SJSA1 (cell line): ENCODE measurements around the gene PIK3CA. TPM values are rescaled to one million over a fixed set of nuclear protein-coding genes. Genes with fewer than 3 reads are reported as not detected.

Source experiments
- DNase-seq, 2 experiments: peaks; one replicate each; pipeline ENCODE4 v3.0.0-alpha.2; 2015 to 2020; ENCODE audit warnings: low spot score in 2 of 2, low read depth in 1 of 2
- H3K27ac ChIP-seq: fragments of 250-450 bp; sonication (Bioruptor Pico); 2 replicates; pipeline ENCODE4 v1.5.1; 2020; ENCODE audit warnings: mild to moderate bottlenecking, moderate library complexity
- H3K27me3 ChIP-seq: fragments of 250-450 bp; sonication (Bioruptor Pico); replicated peaks from 2 replicates; pipeline ENCODE4 v1.5.1; 2020; ENCODE audit warnings: mild to moderate bottlenecking, moderate library complexity
- H3K36me3 ChIP-seq: fragments of 250-450 bp; sonication (Bioruptor Pico); 2 replicates; pipeline ENCODE4 v1.5.1; 2020; ENCODE audit warnings: mild to moderate bottlenecking
- H3K4me1 ChIP-seq: fragments of 250-450 bp; sonication (Bioruptor Pico); replicated peaks from 2 replicates; pipeline ENCODE4 v1.6.1; 2021; ENCODE audit warnings: mild to moderate bottlenecking
- H3K4me3 ChIP-seq: fragments of 250-450 bp; sonication (Bioruptor Pico); 2 replicates; pipeline ENCODE4 v1.5.1; 2020; ENCODE audit warnings: mild to moderate bottlenecking
- H3K9me3 ChIP-seq: fragments of 250-450 bp; sonication (Bioruptor Pico); replicated peaks from 2 replicates; pipeline ENCODE4 v1.5.1; 2020; ENCODE audit warnings: mild to moderate bottlenecking
- total RNA-seq: library from RNA; depleted of rRNA; stranded (reverse); fragments of >200 nt; shearing (Covaris generic); gene quantifications from 2 replicates; pipeline ENCODE4 v1.2.3, GENCODE V29; 2014

The PIK3CA gene
- total RNA-seq, 1 experiment from 2014 or later, result 22.2 TPM

GRCh38 chr3:179146911-179147513 is 1.1 kb upstream of the PIK3CA start:
- peaks cover 8% of the 10 kb centered on the region for H3K4me1 ChIP-seq
- peak overlapping the region; percentile 97 for H3K4me3 ChIP-seq
- no peaks in the 10 kb centered on the region for H3K9me3 ChIP-seq
- peaks cover 6% of the 10 kb centered on the region for H3K36me3 ChIP-seq
- no peaks in the 10 kb centered on the region for H3K27me3 ChIP-seq
- H3K27ac ChIP-seq, result peak overlapping the region; percentile 56; the same call in 1 of the 2 replicates
- peak in 1 of 2 experiments; percentile 77 for DNase-seq

DNA sequence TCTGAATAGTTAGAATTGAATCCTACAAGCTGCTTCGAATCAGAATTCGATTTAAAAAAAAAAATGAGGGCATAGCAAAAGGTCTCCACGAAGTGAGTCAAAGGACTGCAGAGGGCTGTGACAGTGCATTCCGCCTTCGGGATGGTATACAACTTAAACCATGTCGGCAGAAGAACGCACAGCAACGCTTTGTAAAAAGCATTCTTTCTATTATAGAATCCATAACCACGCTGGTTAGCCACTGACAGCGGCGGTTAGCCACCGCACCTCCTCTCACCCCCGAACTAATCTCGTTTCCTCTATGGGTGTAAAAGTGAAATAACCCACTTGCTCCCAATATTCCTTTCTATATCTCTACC is 664 bp upstream of the PIK3CA start:
- peak overlapping the region; percentile 97 for H3K4me3 ChIP-seq
- DNase-seq, result no peak

DNA sequence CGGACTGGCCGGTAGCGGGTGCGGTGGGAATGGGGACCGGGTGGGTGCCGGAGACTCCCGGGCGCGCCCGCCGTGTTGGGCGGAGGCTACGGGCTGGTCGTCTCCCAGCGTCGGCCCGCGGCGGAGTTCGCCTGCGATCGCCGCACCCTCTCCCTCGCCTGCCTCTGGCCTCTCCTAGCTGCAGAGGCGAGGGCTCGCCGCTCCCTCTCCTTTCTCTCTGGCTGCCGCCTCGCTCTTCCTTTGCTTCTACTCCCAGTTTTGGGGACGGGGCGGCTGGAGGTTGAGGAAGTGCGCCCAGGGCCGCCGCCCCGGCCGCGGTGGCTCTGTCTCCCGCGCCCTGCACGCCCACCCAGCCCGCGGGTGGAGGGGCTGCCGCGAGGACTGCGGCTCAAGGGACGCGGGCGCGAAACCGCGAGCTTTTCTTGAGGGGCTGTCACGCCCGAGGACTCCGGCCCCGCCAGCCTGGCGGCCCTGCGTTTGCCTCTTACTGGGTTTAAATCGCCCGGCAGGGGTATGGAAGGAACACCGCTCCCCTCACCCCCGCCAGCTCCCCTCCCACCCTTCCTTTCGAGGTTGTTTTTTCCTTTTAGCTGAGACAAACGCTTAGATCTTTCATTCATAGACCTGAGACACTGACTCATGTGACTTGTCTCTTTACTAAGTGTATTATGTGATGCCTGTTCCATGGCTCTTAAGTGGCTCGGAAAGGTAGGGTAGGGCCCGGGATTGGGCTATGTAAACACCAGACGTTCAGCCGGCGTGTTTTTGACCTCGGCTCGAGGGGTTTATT is 654 bp downstream of the PIK3CA start:
- peaks cover 8% of the 10 kb centered on the region for H3K4me1 ChIP-seq
- peak; percentile 47 to 68 for DNase-seq
- peak overlapping the region; percentile 77 for H3K27ac ChIP-seq
- H3K36me3 ChIP-seq, result peaks cover 6% of the 10 kb centered on the region
- no peaks in the 10 kb centered on the region for H3K9me3 ChIP-seq
- H3K27me3 ChIP-seq, result no peaks in the 10 kb centered on the region
- H3K4me3 ChIP-seq, result peak overlapping the region; percentile 97

More for the DNA sequence above, 664 bp upstream of the PIK3CA start:
- Histone ChIP-seq H3K27ac (peak overlapping the region; percentile 56), H3K27me3 (no peaks in the 10 kb centered on the region), H3K9me3 (no peaks in the 10 kb centered on the region), H3K4me1 (peaks cover 8% of the 10 kb centered on the region), H3K36me3 (peaks cover 6% of the 10 kb centered on the region)

GRCh38 chr3:179149406-179149867 is 1.3 kb downstream of the PIK3CA start:
- no peak for DNase-seq
- Histone ChIP-seq H3K27me3 (no peaks in the 10 kb centered on the region), H3K4me3 (peak overlapping the region; percentile 97), H3K4me1 (peaks cover 8% of the 10 kb centered on the region), H3K9me3 (no peaks in the 10 kb centered on the region), H3K27ac (peak overlapping the region; percentile 77), H3K36me3 (peaks cover 6% of the 10 kb centered on the region)

DNA sequence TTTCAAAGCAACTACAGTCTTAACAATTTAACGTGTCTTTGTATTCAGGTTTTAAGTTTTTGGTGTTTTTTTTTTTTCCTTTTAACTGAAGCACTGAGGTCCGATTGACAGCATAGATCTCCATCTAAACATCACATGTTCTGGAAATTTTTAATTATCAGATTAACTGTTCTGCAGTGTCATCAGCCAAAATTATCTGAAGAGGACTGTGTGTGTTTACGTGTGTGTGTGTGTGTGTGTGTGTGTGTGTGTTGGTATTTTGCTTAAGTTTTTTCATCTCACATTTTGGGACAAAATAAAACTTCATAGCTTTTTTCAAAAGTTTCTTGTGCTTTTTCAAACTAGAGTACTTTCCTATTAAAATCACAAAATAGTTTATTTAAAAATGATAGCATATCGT is 1.8 kb downstream of the PIK3CA start:
- H3K4me3 ChIP-seq, result peak overlapping the region; percentile 97
- peaks cover 6% of the 10 kb centered on the region for H3K36me3 ChIP-seq
- no peaks in the 10 kb centered on the region for H3K9me3 ChIP-seq
- peaks cover 8% of the 10 kb centered on the region for H3K4me1 ChIP-seq
- no peak overlapping the region for H3K27ac ChIP-seq
- no peaks in the 10 kb centered on the region for H3K27me3 ChIP-seq
- DNase-seq, result no peak

DNA sequence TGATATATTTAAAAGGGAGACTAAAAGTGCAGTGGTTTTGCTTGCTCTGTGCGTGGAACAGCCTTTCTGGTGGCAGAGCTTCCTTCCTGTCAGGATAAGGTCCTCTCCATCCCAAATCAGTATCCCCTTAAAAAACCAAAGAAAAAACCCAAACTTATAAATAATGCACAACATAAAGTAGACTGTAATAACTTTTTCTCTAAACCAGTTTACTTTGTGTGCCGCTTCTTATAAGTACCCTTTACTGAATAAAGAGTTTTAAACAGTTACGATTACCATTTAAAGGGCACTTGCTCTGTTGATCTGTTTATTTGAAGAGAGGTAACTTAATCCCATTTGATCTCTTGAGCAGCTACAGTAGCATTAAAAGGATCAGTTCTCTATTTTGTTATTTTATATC is 2.5 kb downstream of the PIK3CA start:
- H3K27me3 ChIP-seq, result no peaks in the 10 kb centered on the region
- H3K4me3 ChIP-seq, result no peak overlapping the region

DNA sequence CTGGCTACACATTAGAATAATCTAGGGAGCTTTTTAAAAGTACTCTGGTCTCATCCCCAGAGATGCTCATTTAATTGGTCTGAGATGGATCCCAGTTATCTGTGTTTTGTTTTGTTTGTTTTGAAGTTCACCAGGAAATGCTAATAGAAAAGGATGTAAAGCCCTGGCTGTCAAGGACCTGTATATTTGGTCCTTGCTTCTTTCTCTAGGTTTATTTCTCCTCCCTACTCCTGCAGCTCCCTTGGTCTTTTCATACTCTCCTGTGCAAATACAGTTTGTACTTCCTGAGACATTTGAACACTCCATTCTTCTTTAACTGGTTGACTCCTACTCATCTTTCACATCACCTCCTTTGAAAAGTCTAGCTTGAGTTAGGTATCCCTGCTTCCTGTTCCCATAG is 3.3 kb downstream of the PIK3CA start:
- no peaks in the 10 kb centered on the region for H3K27me3 ChIP-seq
- peaks cover 8% of the 10 kb centered on the region for H3K4me1 ChIP-seq
- no peak overlapping the region for H3K27ac ChIP-seq
- peaks cover 6% of the 10 kb centered on the region for H3K36me3 ChIP-seq
- DNase-seq, result no peak
- no peak overlapping the region for H3K4me3 ChIP-seq
- no peaks in the 10 kb centered on the region for H3K9me3 ChIP-seq

More for the DNA sequence above, 2.5 kb downstream of the PIK3CA start:
- no peak for DNase-seq
- H3K9me3 ChIP-seq, result no peaks in the 10 kb centered on the region
- H3K4me1 ChIP-seq, result peaks cover 8% of the 10 kb centered on the region
- peaks cover 6% of the 10 kb centered on the region for H3K36me3 ChIP-seq
- no peak overlapping the region for H3K27ac ChIP-seq

- no peaks in the 10 kb centered on the region for H3K36me3 ChIP-seq
- no peaks in the 10 kb centered on the region for H3K27me3 ChIP-seq
- no peaks in the 10 kb centered on the region for H3K9me3 ChIP-seq
- no peak overlapping the region for H3K4me3 ChIP-seq
- no peak overlapping the region for H3K27ac ChIP-seq
- DNase-seq, result no peak
- H3K4me1 ChIP-seq, result peaks cover 7% of the 10 kb centered on the region
Measured at GRCh38 chr3:179156170-179156569, 8.0 kb downstream of the PIK3CA start.

DNA sequence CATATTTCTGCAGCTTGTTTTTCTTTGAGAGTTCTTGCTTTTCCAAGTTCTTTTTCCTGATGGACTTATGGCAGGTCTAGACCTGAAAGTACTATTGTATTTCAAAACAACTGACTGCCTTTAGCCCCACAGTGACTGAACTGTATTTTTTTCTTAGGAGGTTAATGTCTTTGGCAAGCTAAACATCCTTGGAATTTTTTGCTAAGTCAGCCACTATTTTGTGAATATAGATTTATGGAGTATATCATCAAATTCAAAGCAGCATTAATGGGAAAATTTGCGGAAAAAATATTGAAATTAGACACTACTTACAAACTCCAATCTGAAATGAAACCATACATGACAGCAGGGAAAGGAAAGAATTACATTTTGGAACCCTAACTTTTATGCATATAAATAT is 8.6 kb downstream of the PIK3CA start:
- no peak overlapping the region for H3K4me3 ChIP-seq
- H3K4me1 ChIP-seq, result peaks cover 5% of the 10 kb centered on the region
- H3K9me3 ChIP-seq, result no peaks in the 10 kb centered on the region
- H3K27me3 ChIP-seq, result no peaks in the 10 kb centered on the region
- no peaks in the 10 kb centered on the region for H3K36me3 ChIP-seq
- no peak overlapping the region for H3K27ac ChIP-seq
- DNase-seq, result no peak

GRCh38 chr3:179158336-179159039 is 10.3 kb downstream of the PIK3CA start:
- Histone ChIP-seq H3K4me3 (no peak overlapping the region), H3K36me3 (no peaks in the 10 kb centered on the region), H3K27ac (no peak overlapping the region), H3K27me3 (no peaks in the 10 kb centered on the region), H3K4me1 (peaks cover 4% of the 10 kb centered on the region; the same call in 1 of the 2 replicates), H3K9me3 (no peaks in the 10 kb centered on the region)
- no peak for DNase-seq

DNA sequence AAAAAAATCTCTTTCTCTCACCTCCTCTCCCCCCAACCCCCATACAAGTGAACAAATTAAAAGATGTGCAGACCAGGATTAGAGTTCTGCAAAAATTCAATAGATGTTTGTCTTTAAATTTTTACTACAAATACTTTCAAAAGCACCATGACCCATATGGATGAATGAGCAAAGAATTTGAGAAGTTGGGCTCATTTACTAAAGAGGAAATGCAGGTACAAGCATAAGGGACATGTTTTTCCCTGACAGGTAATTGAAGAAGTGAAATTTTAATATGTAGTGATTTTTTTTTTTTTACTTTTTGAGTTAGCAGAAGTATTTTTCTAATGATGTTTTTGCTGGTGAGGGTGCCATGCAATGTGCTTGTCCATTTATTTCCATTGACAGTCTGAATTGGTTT is 15.3 kb downstream of the PIK3CA start:
- DNase-seq, result no peak
- H3K27me3 ChIP-seq, result no peaks in the 10 kb centered on the region
- peaks cover 4% of the 10 kb centered on the region; the same call in 1 of the 2 replicates for H3K4me1 ChIP-seq

GRCh38 chr3:179164857-179165256 is 16.7 kb downstream of the PIK3CA start:
- no peak for DNase-seq
- H3K27ac ChIP-seq, result no peak overlapping the region
- no peaks in the 10 kb centered on the region for H3K27me3 ChIP-seq
- peaks cover 12% of the 10 kb centered on the region for H3K4me1 ChIP-seq
- H3K9me3 ChIP-seq, result no peaks in the 10 kb centered on the region
- H3K4me3 ChIP-seq, result no peak overlapping the region
- H3K36me3 ChIP-seq, result no peaks in the 10 kb centered on the region

More for the DNA sequence above, 15.3 kb downstream of the PIK3CA start:
- H3K9me3 ChIP-seq, result no peaks in the 10 kb centered on the region
- H3K4me3 ChIP-seq, result no peak overlapping the region
- no peak overlapping the region for H3K27ac ChIP-seq
- no peaks in the 10 kb centered on the region for H3K36me3 ChIP-seq

GRCh38 chr3:179166561-179167201 is 18.5 kb downstream of the PIK3CA start:
- H3K4me1 ChIP-seq, result peaks cover 8% of the 10 kb centered on the region
- no peak overlapping the region for H3K4me3 ChIP-seq
- H3K9me3 ChIP-seq, result no peaks in the 10 kb centered on the region
- H3K36me3 ChIP-seq, result no peaks in the 10 kb centered on the region
- no peak for DNase-seq
- no peak overlapping the region for H3K27ac ChIP-seq
- no peaks in the 10 kb centered on the region for H3K27me3 ChIP-seq
